Activated naive CD4-positive, alpha-beta T cell treated with anti-CD3 and anti-CD28 coated beads for 36 hours (primary cell): ENCODE data around the gene ASIC3. TPM values are rescaled to one million over a fixed set of nuclear protein-coding genes. Genes with fewer than 3 reads are reported as not detected.

Experiments
- CTCF ChIA-PET: fragments of 350-600 bp; sonication (Branson Sonifier 250); formaldehyde crosslinking; loops from one replicate; lab custom pipeline; 2021; ENCODE audit warnings: antibody characterized with exemption; lab: Charles Lee
- DNase-seq: peaks from one replicate; pipeline ENCODE4 v3.0.0-alpha.2; 2020
- H3K27ac Mint-ChIP-seq: one replicate; pipeline ENCODE4 v1.8.0; 2021; ENCODE audit warnings: mild to moderate bottlenecking, mixed read lengths
- H3K27me3 Mint-ChIP-seq: one replicate; pipeline ENCODE4 v1.8.0; 2021; ENCODE audit warnings: low read depth, mixed read lengths
- H3K36me3 Mint-ChIP-seq: one replicate; pipeline ENCODE4 v1.8.0; 2021; ENCODE audit warnings: low read depth, mixed read lengths
- H3K4me1 Mint-ChIP-seq: one replicate; pipeline ENCODE4 v1.8.0; 2021; ENCODE audit warnings: low read depth, mixed read lengths
- H3K4me3 Mint-ChIP-seq: one replicate; pipeline ENCODE4 v1.8.0; 2021; ENCODE audit warnings: mild to moderate bottlenecking, moderate library complexity, mixed read lengths
- H3K9me3 Mint-ChIP-seq: one replicate; pipeline ENCODE4 v1.8.0; 2021; ENCODE audit warnings: mixed read lengths
- intact Hi-C: fragments of 100-400 bp; cut with micrococcal nuclease; formaldehyde crosslinking; loops from one replicate; pipeline ENCODE4 v1.15.1; 2023
- total RNA-seq, 2 experiments: library from RNA; stranded (reverse); gene quantifications; one replicate each; pipeline ENCODE4 v1.2.3, GENCODE V29; 2021

ASIC3 gene
- total RNA-seq, 2 experiments from 2014 or later = 6.8 to 7.9 TPM

DNA sequence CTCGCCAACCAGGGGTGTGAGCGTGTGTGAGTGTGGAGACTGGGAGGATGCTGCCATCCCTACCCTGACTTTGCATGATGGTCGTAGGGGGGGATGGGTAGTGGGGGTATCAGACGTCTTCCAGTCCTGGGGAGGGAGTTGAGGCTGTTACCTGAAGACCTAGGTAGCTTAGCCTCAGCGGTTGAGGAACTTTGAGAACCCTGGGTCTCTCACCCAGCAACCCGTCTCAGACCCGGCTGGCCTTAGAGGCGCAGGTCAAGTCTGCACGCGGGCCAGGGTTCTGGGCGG lies 13.7 kb downstream of the ASIC3 start:
- peaks cover 29% of the 10 kb centered on the region for H3K4me1 Mint-ChIP-seq
- CTCF ChIA-PET = no interaction called here
- peaks cover 2% of the 10 kb centered on the region for H3K36me3 Mint-ChIP-seq
- no peak overlapping the region for H3K4me3 Mint-ChIP-seq
- intact Hi-C loops = no loop called here
- no peaks in the 10 kb centered on the region for H3K9me3 Mint-ChIP-seq
- DNase-seq = no peak
- H3K27me3 Mint-ChIP-seq = no peaks in the 10 kb centered on the region
- H3K27ac Mint-ChIP-seq = no peak overlapping the region

DNA sequence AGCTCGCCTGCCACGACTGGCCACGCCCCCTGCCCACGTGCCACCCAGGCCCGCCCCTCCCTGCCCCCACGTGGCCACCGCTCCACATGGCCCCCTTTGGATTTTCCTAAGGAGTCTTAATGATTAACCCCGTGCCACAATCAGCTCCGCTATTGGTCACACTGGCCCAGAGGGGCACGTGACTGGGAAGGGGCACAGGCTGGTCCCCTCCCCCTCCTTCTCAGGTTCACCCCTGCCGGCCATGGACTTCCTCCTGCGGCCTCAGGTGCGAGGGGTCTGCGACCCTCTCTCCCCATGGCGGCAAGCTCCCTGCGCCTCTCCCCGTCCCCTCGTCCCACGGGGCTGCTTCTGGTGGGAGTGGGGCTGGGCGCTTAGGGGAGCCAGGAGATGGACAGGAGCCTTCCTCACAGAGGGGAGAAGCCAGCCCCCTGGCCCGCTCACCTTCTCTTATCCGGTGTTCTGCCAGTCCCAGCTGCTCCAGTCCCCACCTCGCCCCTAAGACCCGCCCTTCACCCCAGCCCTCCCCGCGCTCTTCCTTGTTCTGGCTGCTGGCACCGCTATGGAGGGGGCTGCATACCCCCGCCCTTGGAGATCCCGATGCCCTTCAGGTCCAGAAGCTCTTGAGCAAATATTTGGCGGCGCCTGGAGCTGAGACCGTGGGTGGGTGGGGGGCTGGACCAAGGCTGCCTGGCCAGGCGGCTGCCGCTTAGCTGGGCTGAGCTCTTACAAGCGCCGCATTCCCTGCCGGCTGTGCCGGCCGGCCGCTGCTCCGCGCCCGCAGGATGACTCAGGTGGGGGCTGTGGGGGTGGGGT lies 14.3 kb downstream of the ASIC3 start:
- H3K27ac Mint-ChIP-seq = no peak overlapping the region
- H3K9me3 Mint-ChIP-seq = no peaks in the 10 kb centered on the region
- H3K4me1 Mint-ChIP-seq = peaks cover 24% of the 10 kb centered on the region
- H3K36me3 Mint-ChIP-seq = peaks cover 5% of the 10 kb centered on the region
- H3K27me3 Mint-ChIP-seq = no peaks in the 10 kb centered on the region
- intact Hi-C loops = no loop called here
- H3K4me3 Mint-ChIP-seq = no peak overlapping the region
- no peak for DNase-seq
- CTCF ChIA-PET = no interaction called here

DNA sequence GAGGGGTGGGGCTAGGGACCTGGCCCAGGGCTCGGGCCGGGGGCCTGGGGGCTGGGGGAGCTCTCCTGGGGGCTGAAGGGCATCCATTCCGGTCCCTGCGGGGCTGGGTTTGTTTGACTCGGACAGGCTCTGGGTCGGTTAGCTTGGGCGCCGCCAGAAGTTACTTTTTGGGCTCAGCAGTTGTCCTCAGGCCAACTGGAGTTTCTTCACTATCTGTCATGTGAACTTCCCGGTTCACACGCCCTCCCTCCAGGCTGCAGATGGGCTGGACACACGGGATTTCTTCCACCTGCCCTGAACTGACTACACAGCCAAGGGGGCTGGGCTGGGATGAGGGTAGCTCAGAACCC lies 14.9 kb downstream of the ASIC3 start:
- intact Hi-C loops = no loop called here
- Mint-ChIP-seq H3K4me3 (no peak overlapping the region), H3K27ac (no peak overlapping the region), H3K4me1 (peaks cover 24% of the 10 kb centered on the region), H3K27me3 (no peaks in the 10 kb centered on the region), H3K36me3 (peaks cover 6% of the 10 kb centered on the region), H3K9me3 (no peaks in the 10 kb centered on the region)
- DNase-seq = no peak
- CTCF ChIA-PET = no interaction called here

DNA sequence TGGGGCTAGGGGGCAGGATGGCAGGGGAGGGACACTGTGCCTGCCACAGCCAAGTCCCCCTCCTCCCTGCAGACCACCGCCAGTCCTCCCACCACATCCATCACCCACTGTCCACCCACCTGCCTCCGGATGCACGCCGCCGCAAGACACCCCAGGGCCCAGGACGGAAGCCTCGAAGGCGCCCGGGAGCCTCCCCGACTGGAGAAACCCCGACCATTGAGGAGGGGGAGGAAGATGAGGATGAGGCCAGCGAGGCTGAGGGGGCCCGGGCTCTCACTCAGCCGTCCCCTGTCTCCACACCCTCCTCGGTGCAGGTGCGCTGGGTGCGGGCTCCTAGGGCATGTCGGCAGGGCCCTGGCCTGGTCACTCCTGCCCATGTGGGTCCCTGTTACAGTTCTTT lies 16.1 kb downstream of the ASIC3 start:
- no peaks in the 10 kb centered on the region for H3K9me3 Mint-ChIP-seq
- no peaks in the 10 kb centered on the region for H3K27me3 Mint-ChIP-seq
- intact Hi-C loops = no loop called here
- no peak overlapping the region for H3K4me3 Mint-ChIP-seq
- CTCF ChIA-PET = no interaction called here
- no peak for DNase-seq
- H3K27ac Mint-ChIP-seq = no peak overlapping the region
- H3K36me3 Mint-ChIP-seq = peaks cover 6% of the 10 kb centered on the region
- H3K4me1 Mint-ChIP-seq = peaks cover 16% of the 10 kb centered on the region

DNA sequence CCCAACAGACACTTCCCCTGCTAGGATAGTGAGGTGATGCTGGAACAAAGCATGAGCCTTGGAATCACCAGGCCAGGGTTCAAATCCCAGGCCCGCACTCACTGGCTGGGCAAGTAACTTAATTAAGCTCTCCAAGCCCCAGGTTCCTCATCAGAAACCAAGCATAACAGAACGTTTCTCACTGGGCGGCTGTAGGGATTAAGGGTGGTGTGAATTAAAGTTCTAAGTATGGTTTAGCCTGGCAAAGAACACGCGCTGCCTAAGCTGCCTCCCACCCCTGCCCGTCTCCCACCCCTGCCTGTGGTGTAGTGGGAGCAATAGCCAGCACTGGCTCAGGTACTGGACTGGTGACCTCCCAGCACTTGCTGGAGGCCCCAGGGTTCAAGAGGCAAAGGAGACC lies 16.7 kb downstream of the ASIC3 start:
- Mint-ChIP-seq H3K4me1 (peaks cover 16% of the 10 kb centered on the region), H3K27ac (no peak overlapping the region), H3K9me3 (no peaks in the 10 kb centered on the region), H3K36me3 (peaks cover 6% of the 10 kb centered on the region), H3K27me3 (no peaks in the 10 kb centered on the region), H3K4me3 (no peak overlapping the region)
- CTCF ChIA-PET = no interaction called here
- intact Hi-C loops = no loop called here
- DNase-seq = no peak

DNA sequence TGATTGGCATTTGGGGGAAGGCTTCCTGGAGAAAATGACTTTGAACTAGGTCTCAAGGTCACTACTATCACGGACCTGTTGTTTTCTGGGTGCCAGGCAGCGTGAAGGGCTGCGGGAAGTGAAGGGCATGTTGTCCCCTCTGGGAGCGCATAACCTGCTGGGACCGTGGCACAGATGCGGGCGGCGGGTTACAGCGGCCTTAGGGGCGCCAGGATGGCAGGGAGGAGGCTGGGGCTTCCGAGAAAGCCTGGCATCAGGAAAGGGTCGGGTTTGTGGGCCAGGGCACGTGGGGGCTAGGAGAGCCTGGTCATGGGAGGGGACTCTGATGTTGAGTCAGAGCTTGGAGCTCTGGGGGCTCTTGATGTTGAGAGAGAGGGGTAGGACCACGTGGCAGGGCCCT lies 17.2 kb downstream of the ASIC3 start:
- peaks cover 11% of the 10 kb centered on the region for H3K4me1 Mint-ChIP-seq
- intact Hi-C loops = no loop called here
- CTCF ChIA-PET = no interaction called here

DNA sequence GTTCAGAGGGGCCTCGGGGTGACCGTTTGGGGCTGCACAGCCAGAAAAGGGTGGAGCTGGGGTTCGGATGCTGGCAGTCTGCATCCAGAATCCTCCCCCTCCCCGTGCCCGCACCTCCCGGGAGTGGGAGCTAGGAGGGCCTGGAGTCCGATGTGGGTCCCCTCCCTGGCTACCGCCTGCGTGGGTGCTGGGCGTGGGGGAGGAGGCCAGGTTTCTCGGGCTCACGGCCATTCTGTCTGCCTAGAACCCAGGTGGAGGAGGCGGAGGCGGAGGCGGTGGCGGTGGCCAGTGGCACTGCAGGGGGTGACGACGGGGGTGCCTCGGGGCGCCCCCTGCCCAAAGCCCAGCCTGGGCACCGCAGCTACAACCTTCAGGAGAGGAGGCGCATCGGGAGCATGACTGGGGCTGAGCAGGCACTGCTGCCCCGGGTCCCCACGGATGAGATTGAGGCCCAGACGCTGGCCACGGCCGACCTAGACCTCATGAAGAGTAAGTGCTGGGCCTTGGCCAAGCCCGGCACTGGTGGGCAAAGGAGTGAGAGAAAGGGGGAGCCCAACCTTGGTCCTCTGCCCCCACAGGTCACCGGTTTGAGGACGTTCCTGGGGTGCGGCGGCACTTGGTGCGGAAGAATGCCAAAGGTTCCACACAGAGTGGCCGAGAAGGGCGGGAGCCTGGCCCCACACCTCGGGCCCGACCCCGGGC lies 18.1 kb downstream of the ASIC3 start:
- no peaks in the 10 kb centered on the region for H3K27me3 Mint-ChIP-seq

More for the DNA sequence above, 17.2 kb downstream of the ASIC3 start:
- Mint-ChIP-seq H3K9me3 (no peaks in the 10 kb centered on the region), H3K4me3 (no peak overlapping the region), H3K36me3 (peaks cover 6% of the 10 kb centered on the region), H3K27ac (no peak overlapping the region), H3K27me3 (no peaks in the 10 kb centered on the region)
- no peak for DNase-seq

DNA sequence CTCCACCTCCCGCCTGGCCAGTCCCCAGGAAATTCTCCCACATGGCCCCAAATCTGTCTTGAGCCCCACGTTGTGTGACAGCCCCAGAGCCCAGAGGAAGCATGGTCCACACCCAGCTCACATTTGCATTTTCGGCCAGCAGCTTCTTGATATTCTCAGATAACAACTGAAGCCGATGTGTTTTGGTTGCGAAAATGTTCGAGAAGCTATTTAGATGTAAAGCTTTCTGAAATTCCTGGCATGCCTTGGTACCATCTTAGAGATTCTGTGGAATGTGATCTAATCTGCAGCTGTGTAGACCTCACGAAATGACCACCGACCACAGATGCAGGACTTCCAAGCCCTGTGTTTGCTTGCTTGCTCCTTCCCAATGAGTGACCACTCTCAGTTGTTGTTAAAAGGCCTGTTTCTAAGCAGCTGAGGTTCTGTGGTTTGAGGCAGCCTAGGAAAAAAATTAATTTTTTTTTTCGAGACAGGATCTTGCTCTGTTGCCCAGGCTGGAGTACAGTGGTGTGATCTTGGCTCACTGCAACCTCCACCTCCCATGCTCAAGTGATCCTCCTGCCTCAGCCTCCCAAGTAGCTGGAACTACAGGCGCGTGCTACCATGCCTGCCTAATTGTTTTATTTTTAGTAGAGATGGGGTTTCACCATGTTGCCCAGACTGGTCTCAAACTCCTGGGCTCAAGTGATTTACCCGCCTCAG lies 19.9 kb downstream of the ASIC3 start:
- no peak overlapping the region for H3K27ac Mint-ChIP-seq
- CTCF ChIA-PET = interaction anchor here (0.6 to 1.6 kb wide), 2 partner anchors 26 to 995 kb away, joined by 3 read pairs; no protein-coding TSS in a partner anchor
- H3K9me3 Mint-ChIP-seq = no peaks in the 10 kb centered on the region
- no peak for DNase-seq
- H3K4me3 Mint-ChIP-seq = no peak overlapping the region
- H3K4me1 Mint-ChIP-seq = no peaks in the 10 kb centered on the region
- peaks cover 9% of the 10 kb centered on the region for H3K36me3 Mint-ChIP-seq
- intact Hi-C loops = no loop called here
- H3K27me3 Mint-ChIP-seq = no peaks in the 10 kb centered on the region

More for the DNA sequence above, 18.1 kb downstream of the ASIC3 start:
- H3K36me3 Mint-ChIP-seq = peaks cover 9% of the 10 kb centered on the region
- intact Hi-C loops = no loop called here
- no peak overlapping the region for H3K4me3 Mint-ChIP-seq
- no peak for DNase-seq
- no peak overlapping the region for H3K27ac Mint-ChIP-seq
- CTCF ChIA-PET = interaction anchor here (1.6 kb wide), 1 partner anchor 28 kb away, joined by 3 read pairs; no protein-coding TSS in a partner anchor
- no peaks in the 10 kb centered on the region for H3K9me3 Mint-ChIP-seq
- peaks cover 3% of the 10 kb centered on the region for H3K4me1 Mint-ChIP-seq

DNA sequence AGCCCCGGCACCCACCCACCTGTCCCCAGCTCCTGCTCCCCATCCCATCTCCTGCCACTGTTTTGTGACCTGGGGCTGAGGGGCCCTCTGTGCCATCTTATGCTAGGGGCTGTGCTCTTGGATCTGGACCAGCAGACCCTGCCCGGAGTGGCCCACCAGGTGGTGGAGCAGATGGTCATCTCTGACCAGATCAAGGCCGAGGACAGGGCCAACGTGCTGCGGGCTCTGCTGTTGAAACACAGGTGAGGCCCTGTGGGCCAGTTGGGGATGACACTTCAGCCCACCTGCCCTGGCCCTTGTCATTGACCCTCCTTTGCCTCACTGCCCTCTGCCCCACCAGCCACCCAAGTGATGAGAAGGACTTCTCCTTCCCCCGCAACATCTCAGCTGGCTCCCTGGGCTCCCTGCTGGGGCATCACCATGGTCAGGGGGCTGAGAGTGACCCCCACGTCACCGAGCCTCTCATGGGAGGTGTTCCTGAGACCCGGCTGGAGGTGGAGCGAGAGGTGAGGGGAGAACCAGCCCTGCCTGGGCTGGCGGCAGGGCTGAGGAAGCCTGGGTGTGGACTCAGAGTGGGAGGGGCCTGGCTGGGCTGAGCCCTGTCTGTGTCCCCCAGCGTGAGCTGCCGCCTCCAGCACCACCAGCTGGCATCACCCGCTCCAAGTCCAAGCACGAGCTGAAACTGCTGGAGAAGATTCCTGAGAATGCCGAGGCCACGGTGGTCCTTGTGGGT lies 21.7 kb downstream of the ASIC3 start:
- Mint-ChIP-seq H3K27ac (no peak overlapping the region), H3K27me3 (no peaks in the 10 kb centered on the region), H3K36me3 (peaks cover 11% of the 10 kb centered on the region), H3K9me3 (no peaks in the 10 kb centered on the region), H3K4me3 (no peak overlapping the region), H3K4me1 (no peaks in the 10 kb centered on the region)
- CTCF ChIA-PET = no interaction called here
- no peak for DNase-seq
- intact Hi-C loops = no loop called here

DNA sequence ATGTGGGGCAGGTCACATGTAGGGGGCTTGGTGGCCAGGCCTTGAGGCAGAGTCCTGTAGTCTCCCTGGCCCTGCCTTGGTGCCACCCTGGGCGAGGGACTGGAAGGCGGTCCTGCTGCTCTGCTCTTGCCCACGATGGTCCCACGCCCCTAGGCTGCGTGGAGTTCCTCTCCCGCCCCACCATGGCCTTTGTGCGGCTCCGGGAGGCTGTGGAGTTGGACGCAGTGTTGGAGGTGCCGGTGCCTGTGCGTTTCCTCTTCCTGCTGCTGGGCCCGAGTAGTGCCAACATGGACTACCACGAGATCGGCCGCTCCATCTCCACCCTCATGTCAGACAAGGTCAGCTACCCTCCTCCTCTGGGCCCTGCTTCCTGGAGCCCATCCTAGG lies 22.2 kb downstream of the ASIC3 start:
- Mint-ChIP-seq H3K4me3 (no peak overlapping the region), H3K27me3 (no peaks in the 10 kb centered on the region), H3K36me3 (peaks cover 9% of the 10 kb centered on the region), H3K27ac (no peak overlapping the region), H3K9me3 (no peaks in the 10 kb centered on the region), H3K4me1 (no peaks in the 10 kb centered on the region)
- CTCF ChIA-PET = no interaction called here
- DNase-seq = no peak
- intact Hi-C loops = no loop called here

DNA sequence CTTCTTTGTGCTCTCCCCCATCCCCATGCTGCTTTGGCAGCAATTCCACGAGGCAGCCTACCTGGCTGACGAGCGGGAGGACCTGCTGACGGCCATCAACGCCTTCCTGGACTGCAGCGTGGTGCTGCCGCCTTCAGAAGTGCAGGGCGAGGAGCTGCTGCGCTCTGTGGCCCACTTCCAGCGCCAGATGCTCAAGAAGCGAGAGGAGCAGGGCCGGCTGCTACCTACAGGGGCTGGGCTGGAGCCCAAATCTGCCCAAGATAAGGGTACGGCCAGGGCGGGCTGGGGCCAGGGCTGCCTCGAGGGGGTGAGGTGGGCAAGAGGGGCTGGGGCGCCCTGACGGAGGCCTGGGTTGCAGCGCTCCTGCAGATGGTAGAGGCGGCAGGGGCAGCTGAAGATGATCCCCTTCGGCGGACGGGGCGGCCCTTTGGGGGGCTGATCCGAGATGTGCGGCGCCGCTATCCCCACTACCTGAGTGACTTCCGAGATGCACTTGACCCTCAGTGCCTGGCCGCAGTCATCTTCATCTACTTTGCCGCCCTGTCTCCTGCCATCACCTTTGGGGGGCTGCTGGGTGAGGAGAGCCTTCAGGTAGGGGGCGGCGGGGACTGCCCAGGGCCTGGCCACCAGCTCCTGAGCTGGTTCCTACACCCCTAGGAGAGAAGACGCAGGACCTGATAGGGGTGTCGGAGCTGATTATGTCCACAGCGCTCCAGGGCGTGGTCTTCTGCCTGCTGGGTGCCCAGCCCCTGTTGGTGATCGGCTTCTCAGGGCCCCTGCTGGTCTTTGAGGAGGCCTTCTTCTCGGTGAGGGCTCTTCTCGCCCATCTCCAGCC lies 22.9 kb downstream of the ASIC3 start:
- H3K4me3 Mint-ChIP-seq = no peak overlapping the region
- no peaks in the 10 kb centered on the region for H3K27me3 Mint-ChIP-seq
- peaks cover 9% of the 10 kb centered on the region for H3K36me3 Mint-ChIP-seq
- DNase-seq = no peak
- CTCF ChIA-PET = no interaction called here
- H3K4me1 Mint-ChIP-seq = no peaks in the 10 kb centered on the region
- H3K27ac Mint-ChIP-seq = no peak overlapping the region
- intact Hi-C loops = no loop called here
- no peaks in the 10 kb centered on the region for H3K9me3 Mint-ChIP-seq
